ENCODE measurements around the gene BACH1.
"Not testable (repeated sequence)": the region's sequence is repeated elsewhere in the genome, so short reads cannot be mapped to it uniquely, and the experiment has no call there.

The BACH1 gene

DNA sequence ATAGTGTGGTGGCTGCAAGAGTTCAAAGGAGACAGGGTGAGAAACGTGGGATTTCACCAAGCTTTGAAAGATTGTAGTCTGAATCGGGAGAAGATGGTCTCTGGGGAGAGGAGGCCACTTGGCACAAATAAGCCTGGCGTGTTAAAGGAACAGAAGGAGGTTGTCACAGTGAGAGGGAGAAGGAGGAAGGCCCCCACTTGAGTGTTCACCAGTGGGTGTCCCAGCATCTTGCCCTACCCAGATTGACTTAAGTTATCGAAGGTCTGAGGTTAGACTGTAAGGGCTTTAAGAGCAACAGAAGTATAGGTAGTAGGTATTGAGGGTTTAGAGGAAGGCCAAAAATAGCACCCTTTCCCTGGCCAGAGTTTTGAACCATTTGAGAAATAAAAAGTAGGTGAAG, 48.0 kb downstream of the BACH1 start:
- no peak for DNase-seq (ENCODE audit: low read depth)

DNA sequence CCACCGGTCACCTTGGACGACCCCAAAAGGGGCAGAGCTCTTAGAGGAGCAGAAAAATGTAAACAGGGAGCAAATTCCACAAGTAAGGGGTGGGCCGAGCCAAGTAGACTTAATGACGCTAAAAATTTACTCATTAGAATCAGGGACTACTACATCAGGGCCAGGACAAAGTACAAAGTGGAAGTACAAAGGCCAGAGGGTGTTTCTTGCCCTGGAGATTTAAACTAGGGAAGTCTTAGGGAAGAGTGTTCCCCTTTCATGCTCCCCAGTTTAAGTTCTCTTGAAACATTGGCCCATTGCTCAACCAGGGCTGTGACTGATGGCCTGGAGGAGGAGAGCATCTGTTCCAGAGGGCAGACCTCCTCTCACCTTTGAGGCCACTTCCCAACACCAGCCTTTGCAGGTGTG, 48.6 kb downstream of the BACH1 start:
- DNase-seq (ENCODE audit: low read depth) = peak; percentile 14

DNA sequence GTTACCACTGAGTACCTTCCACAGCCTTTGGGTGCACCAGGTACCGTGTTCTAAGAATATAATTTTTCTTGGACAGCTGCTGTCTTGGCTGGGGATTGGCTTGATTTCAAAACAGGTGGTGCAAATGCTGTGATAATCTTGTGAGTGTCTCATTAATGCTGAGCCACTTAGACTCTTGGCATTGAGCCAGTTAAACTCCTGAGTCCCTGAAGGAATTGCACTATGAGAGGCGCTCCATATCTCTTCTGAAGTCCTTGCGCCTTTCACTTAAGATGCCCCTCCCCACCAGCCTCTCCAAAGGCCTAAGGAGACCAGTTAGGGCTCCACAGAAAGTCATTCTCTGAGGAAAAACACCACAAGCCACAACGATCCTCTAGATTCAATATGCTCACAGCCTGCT, 51.0 kb downstream of the BACH1 start:
- DNase-seq (ENCODE audit: low read depth) = no peak

- no peak for DNase-seq (ENCODE audit: low read depth)
Measured at GRCh38 chr21:29350246-29350779, 51.6 kb downstream of the BACH1 start.

GRCh38 chr21:29351691-29352090, 53.0 kb downstream of the BACH1 start:
- DNase-seq (ENCODE audit: low read depth) = peak; percentile 29

DNA sequence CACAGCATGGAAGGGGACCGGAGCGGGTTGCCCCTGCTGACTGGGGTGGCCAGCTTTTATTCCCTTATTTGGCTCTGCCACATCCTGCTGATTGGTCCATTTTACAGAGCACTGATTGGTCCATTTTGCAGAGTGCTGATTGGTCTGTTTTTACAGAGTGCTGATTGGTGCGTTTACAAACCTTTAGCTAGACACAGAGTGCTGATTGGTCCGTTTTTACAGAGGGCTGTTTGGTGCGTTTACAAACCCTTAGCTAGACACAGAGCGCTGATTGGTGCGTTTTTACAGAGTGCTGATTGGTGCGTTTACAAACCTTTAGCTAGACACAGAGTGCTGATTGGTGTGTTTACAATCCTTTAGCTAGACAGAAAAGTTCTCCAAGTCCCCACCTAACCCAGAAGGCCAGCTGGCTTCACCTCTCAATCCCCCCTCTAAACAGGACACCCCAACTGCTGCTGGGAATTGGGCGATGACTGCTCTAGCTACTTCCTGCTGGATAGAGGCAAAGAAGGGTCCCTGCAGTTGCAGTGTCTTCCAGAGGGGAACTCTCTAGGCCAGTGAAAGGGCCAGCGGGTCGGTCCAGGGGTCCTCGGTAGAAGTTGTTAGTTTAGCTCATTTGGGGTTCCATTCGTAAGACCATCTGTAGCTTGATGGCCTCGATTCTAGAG, 56.5 kb downstream of the BACH1 start:
- not testable (repeated sequence) for DNase-seq (ENCODE audit: low read depth)

GRCh38 chr21:29356291-29356690, 57.6 kb downstream of the BACH1 start:
- not testable (repeated sequence) for DNase-seq (ENCODE audit: low read depth)

DNA sequence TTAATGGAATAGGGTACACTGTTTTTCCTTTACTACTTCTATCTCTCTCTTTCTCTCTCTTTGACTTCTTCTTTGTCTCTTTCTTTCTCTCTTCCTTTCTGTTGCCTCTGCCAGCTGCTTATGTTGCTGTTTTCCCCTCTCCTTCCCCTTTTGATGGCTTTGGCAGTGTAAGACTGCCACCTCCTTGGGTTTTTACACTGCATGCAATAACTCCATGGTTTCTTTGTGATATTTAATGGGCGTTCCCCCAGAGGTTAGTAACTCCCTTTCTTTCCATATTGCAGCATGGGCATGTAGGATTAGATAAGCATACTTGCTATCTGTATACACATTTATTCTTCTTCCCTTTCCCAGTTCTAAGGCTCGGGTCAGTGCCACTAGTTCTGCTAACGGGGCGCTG, 58.1 kb downstream of the BACH1 start:
- DNase-seq (ENCODE audit: low read depth) = not testable (repeated sequence)

DNA sequence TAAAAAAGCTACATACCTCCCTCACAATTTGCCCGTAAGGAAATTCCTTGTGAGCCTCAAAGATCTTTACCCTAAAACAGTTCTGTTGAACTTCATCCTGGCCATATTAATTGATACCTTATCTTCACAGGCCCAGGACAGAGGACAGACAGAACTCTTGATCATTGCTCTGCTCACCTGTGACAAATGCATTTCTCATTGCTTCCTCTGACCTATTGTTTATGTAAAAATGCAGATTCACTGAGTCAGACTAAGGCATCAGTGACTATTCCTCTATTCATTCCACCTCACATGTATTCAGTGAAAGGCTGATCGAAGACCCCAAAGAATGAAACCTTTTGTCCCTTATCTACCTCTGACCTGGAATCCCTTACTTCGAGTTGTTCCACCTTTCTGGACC, 61.0 kb downstream of the BACH1 start:
- DNase-seq (ENCODE audit: low read depth) = no peak

GRCh38 chr21:29360799-29361765, 62.4 kb downstream of the BACH1 start:
- DNase-seq (ENCODE audit: low read depth) = no peak

DNA sequence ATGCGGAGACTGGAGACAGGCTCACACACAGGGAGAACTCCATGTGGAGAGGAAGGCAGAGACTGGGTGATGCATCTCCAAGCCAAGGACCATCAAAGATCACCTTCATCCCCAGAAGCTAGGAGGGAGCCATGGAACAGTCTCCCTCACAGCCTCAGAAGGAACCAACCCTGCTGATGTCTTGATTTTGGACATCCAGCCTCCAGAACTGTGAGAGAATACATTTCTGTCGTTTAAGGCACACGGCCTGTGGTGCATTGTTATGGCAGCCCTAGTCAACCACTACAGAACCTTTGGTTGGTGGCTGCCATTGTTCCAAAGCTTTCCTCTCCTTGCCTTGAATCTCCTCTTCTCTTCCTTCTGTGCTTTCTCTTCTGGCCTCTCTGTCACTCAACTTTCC, 64.0 kb downstream of the BACH1 start:
- no peak for DNase-seq (ENCODE audit: low read depth)

DNA sequence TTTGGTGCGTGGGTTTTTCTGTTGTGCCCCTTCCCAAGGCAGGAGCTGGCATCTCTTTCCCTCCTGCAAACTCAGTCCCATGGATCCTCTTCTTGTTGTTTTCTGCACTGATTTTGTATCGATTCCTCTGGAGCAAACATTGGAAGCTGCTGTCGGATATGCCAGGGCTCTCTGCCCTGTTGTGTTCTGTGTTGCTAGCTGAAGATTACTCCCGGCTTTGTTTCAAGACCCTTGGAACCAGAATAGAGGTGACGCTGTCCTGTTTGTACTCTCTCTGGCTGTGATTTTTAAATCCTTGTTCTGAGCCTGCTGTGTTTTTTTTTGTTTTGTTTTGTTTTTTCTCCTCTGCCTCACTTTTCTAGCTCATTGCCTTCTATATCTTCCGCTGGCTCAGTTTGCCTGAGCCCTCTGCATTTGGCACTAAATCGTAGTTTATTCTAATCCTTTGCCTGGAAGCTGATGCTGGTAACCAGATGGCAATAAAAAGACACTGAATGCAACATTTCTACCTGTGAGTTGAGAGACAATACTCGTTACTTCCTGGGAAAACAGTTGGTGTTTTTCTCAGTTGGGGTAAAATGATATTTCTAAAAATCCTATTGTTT, 67.0 kb downstream of the BACH1 start:
- DNase-seq (ENCODE audit: low read depth) = no peak

- no peak for DNase-seq (ENCODE audit: low read depth)
Measured at GRCh38 chr21:29366532-29366931, 67.8 kb downstream of the BACH1 start.

- DNase-seq (ENCODE audit: low read depth) = no peak
Measured at GRCh38 chr21:29367335-29367734, 68.6 kb downstream of the BACH1 start.

- DNase-seq (ENCODE audit: low read depth) = no peak
Measured at GRCh38 chr21:29368906-29369305, 70.2 kb downstream of the BACH1 start.

DNA sequence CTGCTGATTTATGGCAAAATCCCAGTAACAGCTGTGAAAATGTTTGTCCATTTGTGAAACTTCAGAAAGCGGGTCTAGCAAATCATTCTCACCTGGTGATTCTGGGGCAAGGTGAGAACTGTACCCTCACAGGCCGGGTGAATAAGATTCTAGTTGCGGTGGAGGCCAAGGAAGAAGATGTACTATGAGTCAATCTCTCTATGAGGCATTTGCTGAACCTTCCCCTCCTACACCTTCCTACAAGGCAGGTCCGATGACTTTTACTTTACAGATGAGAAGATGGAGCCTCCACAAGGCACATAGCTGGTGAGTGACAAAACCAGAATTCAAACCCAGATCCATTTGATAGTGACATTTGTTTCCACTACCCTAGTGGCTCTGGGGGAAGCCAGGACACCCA, 72.7 kb downstream of the BACH1 start:
- DNase-seq (ENCODE audit: low read depth) = no peak

- DNase-seq (ENCODE audit: low read depth) = peak; percentile 68
Measured at GRCh38 chr21:29372063-29372802, 73.5 kb downstream of the BACH1 start.

DNA sequence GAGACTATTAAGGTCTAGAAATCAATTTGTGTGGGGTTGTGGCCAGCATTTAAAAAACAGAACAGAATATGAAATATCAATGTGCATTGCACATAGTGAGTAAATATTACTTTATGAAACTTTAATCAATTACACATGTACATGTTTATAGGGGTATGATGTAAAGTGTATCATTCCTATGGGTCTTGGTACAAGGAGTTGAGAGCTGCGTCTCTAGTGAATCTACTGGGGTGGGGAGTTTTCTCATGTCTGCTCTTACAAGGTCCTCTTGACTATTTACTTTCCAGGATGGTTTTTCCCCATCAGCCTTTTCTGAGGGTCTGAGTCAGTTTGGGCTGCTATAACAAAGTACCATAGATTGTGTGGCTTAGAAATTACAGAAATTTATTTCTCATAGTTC, 75.8 kb downstream of the BACH1 start:
- DNase-seq (ENCODE audit: low read depth) = no peak

- DNase-seq (ENCODE audit: low read depth) = peak; percentile 10
Measured at GRCh38 chr21:29376556-29376955, 77.8 kb downstream of the BACH1 start.

- no peak for DNase-seq (ENCODE audit: low read depth)
Measured at GRCh38 chr21:29377266-29377665, 78.5 kb downstream of the BACH1 start.

DNA sequence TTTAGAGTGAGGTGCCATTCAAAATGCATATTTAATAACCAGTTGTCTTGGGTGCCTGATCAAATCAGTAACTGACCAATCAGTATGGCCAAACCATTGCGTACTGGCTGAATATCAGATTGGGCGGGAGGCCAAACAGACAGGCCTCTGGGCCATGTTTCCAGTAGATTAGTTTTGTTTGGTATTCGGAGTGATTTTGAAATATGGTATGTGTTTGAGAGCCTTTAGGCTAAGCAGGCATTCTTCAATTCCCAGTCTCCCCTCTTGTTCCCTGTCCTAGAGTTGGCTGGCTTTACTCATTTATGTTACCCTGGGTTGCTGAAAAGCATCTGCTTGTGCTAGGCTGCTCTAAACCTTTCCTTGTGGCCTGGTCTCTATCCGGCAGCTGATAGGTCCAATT, 80.1 kb downstream of the BACH1 start:
- peak; percentile 57 for DNase-seq (ENCODE audit: low read depth)

DNA sequence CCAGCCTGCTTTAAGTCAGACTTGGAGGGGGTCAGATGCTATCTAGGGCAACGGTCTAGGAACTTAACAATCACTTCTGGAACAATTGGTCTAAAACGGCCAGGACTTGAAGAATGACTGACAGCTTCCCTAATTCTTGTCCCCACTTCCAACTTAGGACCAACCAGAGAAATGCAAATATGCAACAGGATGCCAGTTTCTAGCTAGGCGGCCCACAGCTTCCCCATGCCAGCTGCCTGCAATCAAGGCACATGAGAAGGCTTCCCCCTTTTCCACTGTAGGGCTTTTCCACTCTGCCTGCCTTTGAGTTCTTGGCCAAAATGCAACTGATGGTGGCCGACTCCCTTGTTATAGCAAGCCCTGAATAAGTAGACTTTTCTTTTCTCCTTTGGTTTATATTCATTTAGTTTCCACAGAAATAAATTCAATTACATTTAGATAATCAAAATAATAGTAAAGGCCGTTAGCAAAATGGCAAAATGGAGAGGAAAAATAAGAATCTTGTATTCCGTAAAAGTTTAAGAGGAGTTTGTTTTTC, 80.9 kb downstream of the BACH1 start:
- no peak for DNase-seq (ENCODE audit: low read depth)
